Measurements from ENCODE around the gene SMPD3.
"Not testable (repeated sequence)": the region's sequence is repeated elsewhere in the genome, so short reads cannot be mapped to it uniquely, and the experiment has no call there.

SMPD3 gene

GRCh38 chr16:68448360-68448970, at the start of gene SMPD3:
Gene SMPD3 (minus strand): TSS chr16:68448508. CDS start chr16:68372181, 76,327 bp downstream.
- peak; percentile 100 for DNase-seq (ENCODE audit: low read depth)

DNA sequence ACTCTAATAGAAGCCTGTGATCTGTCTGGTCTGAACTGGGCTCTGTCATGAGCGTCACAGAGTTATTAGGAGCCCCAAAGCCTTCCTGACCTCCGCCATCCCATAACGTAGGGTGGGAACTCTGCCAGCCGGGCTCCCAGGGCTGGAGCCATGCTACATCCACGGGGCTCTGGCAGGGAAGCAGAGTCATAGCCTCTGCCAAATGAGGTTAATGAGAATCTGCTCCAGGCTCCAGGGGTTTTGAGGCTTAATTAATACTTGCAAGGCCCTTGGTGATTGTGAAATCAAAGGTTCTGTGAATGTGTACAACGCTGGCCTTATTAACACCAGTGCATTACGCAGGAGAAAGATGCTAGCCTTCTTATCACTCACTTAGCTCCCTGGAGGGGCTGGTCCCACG, 48.4 kb upstream of the SMPD3 start:
- no peak for DNase-seq (ENCODE audit: low read depth)

DNA sequence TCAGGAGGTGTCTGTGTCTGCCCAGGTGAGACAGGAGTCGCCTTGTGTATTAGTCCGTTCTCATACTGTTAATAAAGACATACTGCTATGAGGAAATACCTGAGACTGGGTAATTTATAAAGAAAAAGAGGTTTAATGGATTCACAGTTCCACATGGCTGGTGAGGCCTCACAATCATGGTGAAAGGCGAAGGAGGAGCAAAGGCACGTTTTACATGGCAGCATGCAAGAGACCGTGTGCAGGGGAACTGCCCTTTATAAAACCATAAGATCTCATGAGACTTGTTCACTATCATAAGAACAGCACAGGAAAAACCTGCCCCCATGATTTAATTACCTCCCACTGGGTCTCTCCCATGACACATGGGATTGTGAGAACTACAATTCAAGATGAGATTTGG, 46.0 kb upstream of the SMPD3 start:
- not testable (repeated sequence) for DNase-seq (ENCODE audit: low read depth)

- DNase-seq (ENCODE audit: low read depth): no peak
Measured at GRCh38 chr16:68493412-68494070, 45.2 kb upstream of the SMPD3 start.

GRCh38 chr16:68492543-68493411, 44.5 kb upstream of the SMPD3 start:
- no peak for DNase-seq (ENCODE audit: low read depth)

DNA sequence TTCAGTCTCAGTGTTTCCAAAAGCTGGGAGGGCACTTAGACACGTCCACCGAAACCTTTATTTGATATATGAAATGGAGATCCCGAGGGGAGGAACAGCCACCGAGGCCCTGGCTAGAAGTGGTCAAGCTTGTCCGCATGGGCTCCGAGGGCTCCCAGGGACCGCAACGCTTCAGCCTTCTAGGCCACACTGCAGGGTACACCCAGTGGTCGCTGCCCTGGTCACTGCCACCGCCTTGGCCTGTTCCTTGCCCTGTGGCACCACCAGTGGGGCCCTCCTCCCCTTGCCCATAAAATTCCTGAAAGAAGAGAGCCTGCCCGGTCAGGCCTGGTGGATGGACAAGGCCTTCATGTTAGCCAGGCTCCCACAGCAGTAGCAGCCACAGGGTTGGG, 43.8 kb upstream of the SMPD3 start:
- no peak for DNase-seq (ENCODE audit: low read depth)

GRCh38 chr16:68491576-68491950, 43.3 kb upstream of the SMPD3 start:
- DNase-seq (ENCODE audit: low read depth): no peak

GRCh38 chr16:68490829-68491575, 42.7 kb upstream of the SMPD3 start:
- DNase-seq (ENCODE audit: low read depth): peak; percentile 80

GRCh38 chr16:68490358-68490757, 42.0 kb upstream of the SMPD3 start:
- no peak for DNase-seq (ENCODE audit: low read depth)

GRCh38 chr16:68488554-68488953, 40.2 kb upstream of the SMPD3 start:
- no peak for DNase-seq (ENCODE audit: low read depth)

GRCh38 chr16:68487669-68488068, 39.4 kb upstream of the SMPD3 start:
- no peak for DNase-seq (ENCODE audit: low read depth)

GRCh38 chr16:68487203-68487514, 38.9 kb upstream of the SMPD3 start:
- no peak for DNase-seq (ENCODE audit: low read depth)

DNA sequence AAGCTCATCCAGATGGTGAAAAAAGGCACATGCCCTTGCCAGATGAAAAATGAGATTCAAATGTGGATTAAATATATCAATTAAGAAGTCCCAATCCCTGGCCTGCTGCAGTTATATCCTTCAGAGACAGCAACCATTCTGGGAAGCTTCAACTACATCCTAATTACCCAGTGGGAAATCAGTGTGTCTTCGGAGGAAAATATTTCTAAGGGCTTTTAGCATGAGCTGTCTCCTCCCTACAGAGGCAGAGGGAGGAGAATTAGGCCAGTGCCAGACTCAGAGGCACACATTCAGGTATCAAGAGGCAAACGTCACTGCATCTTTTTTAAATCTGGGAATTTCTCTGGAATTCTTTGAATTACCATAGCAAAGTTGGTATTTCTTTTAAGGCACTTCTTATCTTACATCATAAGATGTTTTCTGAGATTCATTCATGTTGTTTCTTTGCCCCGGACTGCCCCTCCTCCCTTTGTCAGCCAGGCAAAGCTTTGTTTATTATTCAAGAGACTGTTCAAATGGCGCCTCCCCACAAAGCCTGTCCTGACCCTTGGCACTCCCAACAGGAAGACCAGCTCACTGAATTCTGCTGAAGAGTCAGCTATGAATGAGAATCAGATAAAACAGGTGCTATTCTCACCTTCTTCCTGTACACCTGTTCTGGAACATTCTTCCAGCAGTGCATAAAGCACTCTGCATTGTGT, 38.3 kb upstream of the SMPD3 start:
- DNase-seq (ENCODE audit: low read depth): no peak

DNA sequence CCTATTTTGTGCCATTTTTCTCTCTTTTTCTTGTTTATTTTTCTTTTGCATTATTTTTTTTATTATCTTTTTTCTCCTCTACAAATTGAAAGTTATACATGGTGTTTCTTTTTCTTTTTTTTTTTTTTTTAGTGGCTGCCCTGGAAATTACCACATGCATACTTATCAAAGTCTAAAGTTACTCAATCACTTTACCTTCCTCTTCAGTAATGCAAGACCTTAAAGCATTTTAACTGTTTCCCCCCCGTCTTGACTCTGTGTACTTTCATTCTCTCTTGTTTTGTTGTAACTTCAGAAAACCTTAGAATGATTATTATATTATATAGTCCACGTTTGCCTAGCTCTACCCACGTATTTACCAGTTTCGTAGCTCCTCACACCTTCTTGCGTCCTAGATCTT, 33.3 kb upstream of the SMPD3 start:
- DNase-seq (ENCODE audit: low read depth): no peak

GRCh38 chr16:68480084-68480995, 32.0 kb upstream of the SMPD3 start:
- no peak for DNase-seq (ENCODE audit: low read depth)

GRCh38 chr16:68479271-68479670, 31.0 kb upstream of the SMPD3 start:
- no peak for DNase-seq (ENCODE audit: low read depth)

- no peak for DNase-seq (ENCODE audit: low read depth)
Measured at GRCh38 chr16:68478526-68479250, 30.4 kb upstream of the SMPD3 start.

DNA sequence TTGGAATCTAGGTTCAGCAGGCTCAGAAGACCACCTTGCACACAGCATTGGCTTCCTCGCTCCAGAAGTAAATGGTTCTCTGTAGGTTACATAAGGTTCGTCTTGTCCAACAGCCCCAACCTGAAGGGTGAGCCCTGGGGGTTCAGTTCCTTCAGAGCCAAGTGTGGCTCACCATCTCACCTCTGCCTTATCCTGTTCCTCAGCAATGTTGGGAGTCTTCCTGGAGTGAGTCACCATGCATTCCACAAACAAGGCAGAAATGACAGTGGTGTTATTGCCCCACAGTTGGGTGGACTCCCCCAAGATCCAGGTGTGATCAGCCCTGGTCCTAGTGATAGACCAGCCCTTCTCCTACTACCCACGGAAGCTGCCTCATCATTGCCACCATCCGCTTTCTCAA, 26.8 kb upstream of the SMPD3 start:
- DNase-seq (ENCODE audit: low read depth): peak; percentile 10

DNA sequence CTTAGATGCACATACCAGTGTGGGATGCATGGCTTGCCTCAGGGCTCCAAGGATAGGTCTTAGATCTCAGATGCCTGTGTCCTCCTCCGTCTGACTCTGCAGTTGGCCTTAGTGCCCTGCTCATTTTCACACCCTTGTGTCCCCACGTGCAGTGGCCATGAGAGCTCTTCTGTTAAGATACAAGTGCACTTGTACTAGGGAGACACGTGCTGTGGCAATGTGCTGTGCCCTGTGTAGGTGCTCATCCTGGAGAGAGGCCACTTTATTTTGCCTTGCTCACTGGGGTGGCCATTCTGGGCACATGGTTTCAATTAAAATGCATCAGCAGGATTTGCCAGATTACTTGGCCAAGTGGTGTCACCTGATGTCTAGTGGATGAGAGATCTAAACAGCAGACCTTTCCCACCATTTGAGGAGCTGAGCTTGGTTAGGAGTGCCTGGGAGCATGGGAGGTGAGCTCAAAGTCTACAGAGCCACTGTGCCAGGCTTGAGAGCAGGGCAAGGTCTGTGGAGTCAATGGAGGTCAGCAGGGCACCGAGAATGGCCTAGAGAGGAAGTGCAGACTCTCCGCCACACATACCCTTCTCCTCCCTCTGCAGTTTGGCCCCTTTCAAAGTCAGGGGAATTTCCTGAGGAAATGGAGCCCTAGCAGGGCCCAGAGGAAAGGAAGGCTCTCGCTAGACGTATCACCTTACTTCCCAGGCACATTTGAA, 25.2 kb upstream of the SMPD3 start:
- no peak for DNase-seq (ENCODE audit: low read depth)

DNA sequence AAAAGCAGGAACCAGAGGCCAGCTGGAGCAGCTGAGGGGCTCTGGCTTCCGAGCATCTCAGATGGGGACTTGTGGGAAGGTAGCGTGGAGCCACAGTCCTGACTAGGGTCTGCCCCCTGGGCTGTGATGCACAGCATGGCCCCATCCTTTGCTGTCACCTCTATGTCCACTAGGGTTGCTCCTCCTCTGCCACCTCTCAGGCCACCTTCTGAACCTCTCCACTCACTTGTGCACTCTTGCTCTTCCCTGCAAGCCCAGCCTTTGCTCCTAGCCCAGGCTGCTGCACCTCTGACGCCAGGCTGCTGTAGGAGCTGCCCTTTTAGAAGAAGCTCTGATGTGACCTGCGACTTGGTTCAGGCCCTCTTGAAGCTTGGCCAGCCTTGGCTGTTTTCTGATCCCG, 24.3 kb upstream of the SMPD3 start:
- no peak for DNase-seq (ENCODE audit: low read depth)
